ENCODE results near the gene RNF220. TPM values are rescaled to one million over a fixed set of nuclear protein-coding genes. Genes with fewer than 3 reads are reported as not detected.

The RNF220 gene
- total and polyA plus RNA-seq, 2 of the 13 experiments (the other 11 are each of a cell fraction or from before 2014, with no cell fraction given) = 48.2 to 72.1 TPM

GRCh38 chr1:44536357-44537209 lies 131.5 kb downstream of the RNF220 start:
- peaks cover 0 to 9% of the 10 kb centered on the region in 2 experiments; a peak in 2 of 5 replicates for H3K36me3 ChIP-seq (replicated peaks in 1 of 2; ENCODE audit: control insufficient read depth in 1 of 2, insufficient read depth in 2 of 2, low read length in 2 of 2)
- TF ChIP-seq SNAPC2 (CRISPR knock-in tag; IDR thresholded peaks at IDR 0.05) = no peak
- TF ChIP-seq SP5 (CRISPR knock-in tag; IDR thresholded peaks at IDR 0.05; ENCODE audit: borderline replicate concordance, low read depth) = no peak
- no peak for TF ChIP-seq MBD4 (IDR thresholded peaks at IDR 0.05; ENCODE audit: borderline replicate concordance, low read length)
- no peak for TF ChIP-seq ZXDC (CRISPR knock-in tag; IDR thresholded peaks at IDR 0.05)
- no peak for TF ChIP-seq ZNF431 (CRISPR knock-in tag; IDR thresholded peaks at IDR 0.05; ENCODE audit: borderline replicate concordance, low read depth)
- TF ChIP-seq ZNF562 (CRISPR knock-in tag; IDR thresholded peaks at IDR 0.05; ENCODE audit: borderline replicate concordance) = no peak
- TF ChIP-seq, protein P1, sequence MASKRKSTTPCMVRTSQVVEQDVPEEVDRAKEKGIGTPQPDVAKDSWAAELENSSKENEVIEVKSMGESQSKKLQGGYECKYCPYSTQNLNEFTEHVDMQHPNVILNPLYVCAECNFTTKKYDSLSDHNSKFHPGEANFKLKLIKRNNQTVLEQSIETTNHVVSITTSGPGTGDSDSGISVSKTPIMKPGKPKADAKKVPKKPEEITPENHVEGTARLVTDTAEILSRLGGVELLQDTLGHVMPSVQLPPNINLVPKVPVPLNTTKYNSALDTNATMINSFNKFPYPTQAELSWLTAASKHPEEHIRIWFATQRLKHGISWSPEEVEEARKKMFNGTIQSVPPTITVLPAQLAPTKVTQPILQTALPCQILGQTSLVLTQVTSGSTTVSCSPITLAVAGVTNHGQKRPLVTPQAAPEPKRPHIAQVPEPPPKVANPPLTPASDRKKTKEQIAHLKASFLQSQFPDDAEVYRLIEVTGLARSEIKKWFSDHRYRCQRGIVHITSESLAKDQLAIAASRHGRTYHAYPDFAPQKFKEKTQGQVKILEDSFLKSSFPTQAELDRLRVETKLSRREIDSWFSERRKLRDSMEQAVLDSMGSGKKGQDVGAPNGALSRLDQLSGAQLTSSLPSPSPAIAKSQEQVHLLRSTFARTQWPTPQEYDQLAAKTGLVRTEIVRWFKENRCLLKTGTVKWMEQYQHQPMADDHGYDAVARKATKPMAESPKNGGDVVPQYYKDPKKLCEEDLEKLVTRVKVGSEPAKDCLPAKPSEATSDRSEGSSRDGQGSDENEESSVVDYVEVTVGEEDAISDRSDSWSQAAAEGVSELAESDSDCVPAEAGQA (IDR thresholded peaks at IDR 0.05; ENCODE audit: low read depth) = no peak
- TF ChIP-seq, protein P1 (CRISPR knock-in tag; IDR thresholded peaks at IDR 0.05; ENCODE audit: borderline replicate concordance) = no peak
- 0 out of 2 replicates have a peak, but pooled peaks cover 5% of the 10 kb centered on the region for H4K20me1 ChIP-seq (ENCODE audit: insufficient read depth, low read length)
- in situ Hi-C loops (cut with HindIII; ENCODE audit: extremely low pct_ligation_motif_present, low pct_unique_long_range_greater_than_20kb) = no loop called here
- DNase-seq (ENCODE audit: low spot score) (no peak), ATAC-seq (no peak), FAIRE-seq (no peak)
- no peaks in the 10 kb centered on the region for H3K9me3 ChIP-seq (ENCODE audit: low read length)
- H3K27ac ChIP-seq (ENCODE audit: extremely low read length, insufficient read depth, low read length) = no peak overlapping the region
- H3K9ac ChIP-seq (ENCODE audit: insufficient read depth, low read depth, low read length) = no peak overlapping the region
- intact Hi-C loops (cut with micrococcal nuclease; ENCODE audit: unreplicated experiment) = no loop called here
- H3K79me2 ChIP-seq (ENCODE audit: insufficient read depth, low read length) = no peaks in the 10 kb centered on the region
- 85% methylated on average over 17 of the region's 18 CpGs for WGBS (ENCODE audit: low lambda C conversion rate)
- CTCF ChIA-PET (ENCODE audit: low intra/inter-chr PET ratio, low total read pairs) = no interaction called here
- H3K4me3 ChIP-seq (replicated peaks in 1 of 3; ENCODE audit: insufficient read depth in 1 of 3, low read depth in 2 of 3, low read length in 3 of 3) = no peak overlapping the region
- BruUV-seq (replicated peaks) = no TSS peak
- no peak overlapping the region for H2AFZ ChIP-seq (ENCODE audit: low read length)
- H3K4me1 ChIP-seq (ENCODE audit: insufficient read depth, low read length) = peaks cover 17% of the 10 kb centered on the region
- POLR2A ChIA-PET = no interaction called here
- H3K27me3 ChIP-seq (ENCODE audit: control insufficient read depth in 1 of 2, insufficient read depth in 2 of 2, low read length in 2 of 2) = peaks cover 0 to 8% of the 10 kb centered on the region in 2 experiments; a peak in 2 of 5 replicates
- no peak overlapping the region for H3K4me2 ChIP-seq (ENCODE audit: low read depth, low read length)
